Neural cell (in vitro differentiated cells): ENCODE results near the gene TSC1.
"Not testable (repeated sequence)": the region's sequence is repeated elsewhere in the genome, so short reads cannot be mapped to it uniquely, and the experiment has no call there.

Source experiments
- EP300 ChIP-seq: fragments of 450-650 bp; conservative IDR thresholded peaks from 2 replicates; pipeline ENCODE4 v1.6.1; 2014; ENCODE audit warnings: antibody characterized with exemption, mild to moderate bottlenecking, moderate library complexity; ENCODE audit not compliant: poor library complexity, severe bottlenecking
- EZH2 ChIP-seq: fragments of 200-600, 300-800 bp; shearing (Covaris generic), sonication (generic); IDR thresholded peaks from 2 replicates; pipeline ENCODE4 v1.6.1; 2014; ENCODE audit warnings: antibody characterized with exemption, low read length, borderline replicate concordance, mild to moderate bottlenecking; ENCODE audit not compliant: insufficient read depth, poor library complexity, severe bottlenecking
- MXI1 ChIP-seq: fragments of 450-650 bp; conservative IDR thresholded peaks from 2 replicates; pipeline ENCODE4 v1.6.1; 2014; ENCODE audit warnings: antibody characterized with exemption, mild to moderate bottlenecking; ENCODE audit not compliant: poor library complexity, severe bottlenecking
- TAF1 ChIP-seq: IDR thresholded peaks from 2 replicates; pipeline ENCODE4 v1.6.1; 2012; ENCODE audit warnings: low read depth
- TF ChIP-seq, protein P1 (sequence below): fragments of 450-650 bp; IDR thresholded peaks from 2 replicates; pipeline ENCODE4 v1.5.1; 2014; ENCODE audit warnings: antibody characterized with exemption, mild to moderate bottlenecking, moderate library complexity; ENCODE audit not compliant: poor library complexity, severe bottlenecking

- TF ChIP-seq TAF1, MXI1, EZH2, EP300: not testable (repeated sequence)
- TF ChIP-seq, protein P1, sequence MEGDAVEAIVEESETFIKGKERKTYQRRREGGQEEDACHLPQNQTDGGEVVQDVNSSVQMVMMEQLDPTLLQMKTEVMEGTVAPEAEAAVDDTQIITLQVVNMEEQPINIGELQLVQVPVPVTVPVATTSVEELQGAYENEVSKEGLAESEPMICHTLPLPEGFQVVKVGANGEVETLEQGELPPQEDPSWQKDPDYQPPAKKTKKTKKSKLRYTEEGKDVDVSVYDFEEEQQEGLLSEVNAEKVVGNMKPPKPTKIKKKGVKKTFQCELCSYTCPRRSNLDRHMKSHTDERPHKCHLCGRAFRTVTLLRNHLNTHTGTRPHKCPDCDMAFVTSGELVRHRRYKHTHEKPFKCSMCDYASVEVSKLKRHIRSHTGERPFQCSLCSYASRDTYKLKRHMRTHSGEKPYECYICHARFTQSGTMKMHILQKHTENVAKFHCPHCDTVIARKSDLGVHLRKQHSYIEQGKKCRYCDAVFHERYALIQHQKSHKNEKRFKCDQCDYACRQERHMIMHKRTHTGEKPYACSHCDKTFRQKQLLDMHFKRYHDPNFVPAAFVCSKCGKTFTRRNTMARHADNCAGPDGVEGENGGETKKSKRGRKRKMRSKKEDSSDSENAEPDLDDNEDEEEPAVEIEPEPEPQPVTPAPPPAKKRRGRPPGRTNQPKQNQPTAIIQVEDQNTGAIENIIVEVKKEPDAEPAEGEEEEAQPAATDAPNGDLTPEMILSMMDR = not testable (repeated sequence)
Observed at GRCh38 chr9:132967908-132968307, 23.5 kb upstream of the TSC1 start.
